Brain microvascular endothelial cell (primary cell): ENCODE data around the gene DDX24.

ENCODE experiments used
- DNase-seq: peaks from one replicate; pipeline ENCODE4 v3.0.0-alpha.2; 2020
- H3K27ac ChIP-seq: fragments of 250-450 bp; sonication (Bioruptor Pico); 2 replicates; pipeline ENCODE4 v1.5.1; 2020; ENCODE audit warnings: mild to moderate bottlenecking, moderate library complexity
- H3K27me3 ChIP-seq: fragments of 250-450 bp; sonication (Bioruptor Pico); replicated peaks from 2 replicates; pipeline ENCODE4 v1.5.1; 2020; ENCODE audit warnings: mild to moderate bottlenecking
- H3K36me3 ChIP-seq: fragments of 250-450 bp; sonication (Bioruptor Pico); replicated peaks from 2 replicates; pipeline ENCODE4 v1.5.1; 2020; ENCODE audit warnings: mild to moderate bottlenecking
- H3K4me3 ChIP-seq: 2 replicates; pipeline ENCODE4 v1.5.1; 2011; ENCODE audit warnings: low read depth, mild to moderate bottlenecking, control low read depth, low read length, moderate library complexity
- in situ Hi-C: cut with HindIII; loops from 2 replicates; pipeline ENCODE4 v1.10.0; 2017; ENCODE audit warnings: low sequenced_read_pairs, low pct_ligation_motif_present
- TF ChIP-seq, protein P1 (sequence below): IDR thresholded peaks from 2 replicates; pipeline ENCODE4 v1.5.1; 2011; ENCODE audit warnings: low read depth, mild to moderate bottlenecking, moderate library complexity, low read length, control low read depth, inconsistent platforms; ENCODE audit errors: missing control alignments

Gene DDX24

DNA sequence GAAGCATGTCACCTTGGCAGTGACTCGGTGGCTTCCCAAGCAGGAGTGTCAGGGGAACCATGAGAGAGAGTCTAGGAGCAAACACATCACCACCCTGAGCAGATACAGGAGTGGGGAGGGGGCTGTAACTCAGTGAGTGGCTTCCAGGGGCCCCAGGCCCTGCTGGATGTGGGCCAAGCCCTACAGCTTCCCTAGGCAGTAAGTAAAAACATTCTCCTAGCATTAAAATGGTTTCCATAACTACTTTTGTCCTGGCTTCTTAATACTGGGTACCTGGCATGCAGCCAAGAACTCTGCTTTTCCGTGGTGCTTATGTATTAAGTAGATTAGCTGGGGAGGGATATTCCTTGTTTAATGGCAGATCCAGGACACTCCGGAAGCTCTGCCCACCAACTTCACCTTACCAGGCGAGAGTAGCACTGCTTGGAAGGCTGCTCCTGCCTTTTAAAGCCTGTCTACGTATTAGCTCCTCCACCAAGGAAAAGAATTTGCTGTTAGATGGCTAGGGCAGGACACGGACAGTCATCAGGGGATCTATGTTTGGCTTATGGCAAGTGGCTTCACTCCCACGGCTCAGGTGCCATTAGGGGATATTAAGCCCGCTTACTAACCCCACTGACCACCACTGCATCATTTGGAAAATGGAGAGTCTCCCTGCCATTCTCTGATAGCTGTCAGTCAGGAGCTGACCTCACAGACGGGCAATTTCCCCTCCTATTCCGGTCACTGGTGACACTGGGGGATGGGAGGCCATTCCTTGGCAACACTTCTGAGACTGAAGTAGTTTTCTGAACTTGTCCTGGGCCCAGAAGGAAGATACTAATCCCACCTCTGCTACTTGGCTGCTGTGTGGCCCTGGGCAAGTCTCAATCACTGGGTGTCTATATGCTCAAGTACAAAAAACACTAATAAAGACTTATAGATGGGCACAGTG lies 32.0 kb downstream of the DDX24 start:
- no peak for DNase-seq
- Histone ChIP-seq H3K36me3 (peaks cover 36% of the 10 kb centered on the region), H3K27me3 (no peaks in the 10 kb centered on the region), H3K4me3 (no peak overlapping the region), H3K27ac (no peak overlapping the region)
- TF ChIP-seq, protein P1, sequence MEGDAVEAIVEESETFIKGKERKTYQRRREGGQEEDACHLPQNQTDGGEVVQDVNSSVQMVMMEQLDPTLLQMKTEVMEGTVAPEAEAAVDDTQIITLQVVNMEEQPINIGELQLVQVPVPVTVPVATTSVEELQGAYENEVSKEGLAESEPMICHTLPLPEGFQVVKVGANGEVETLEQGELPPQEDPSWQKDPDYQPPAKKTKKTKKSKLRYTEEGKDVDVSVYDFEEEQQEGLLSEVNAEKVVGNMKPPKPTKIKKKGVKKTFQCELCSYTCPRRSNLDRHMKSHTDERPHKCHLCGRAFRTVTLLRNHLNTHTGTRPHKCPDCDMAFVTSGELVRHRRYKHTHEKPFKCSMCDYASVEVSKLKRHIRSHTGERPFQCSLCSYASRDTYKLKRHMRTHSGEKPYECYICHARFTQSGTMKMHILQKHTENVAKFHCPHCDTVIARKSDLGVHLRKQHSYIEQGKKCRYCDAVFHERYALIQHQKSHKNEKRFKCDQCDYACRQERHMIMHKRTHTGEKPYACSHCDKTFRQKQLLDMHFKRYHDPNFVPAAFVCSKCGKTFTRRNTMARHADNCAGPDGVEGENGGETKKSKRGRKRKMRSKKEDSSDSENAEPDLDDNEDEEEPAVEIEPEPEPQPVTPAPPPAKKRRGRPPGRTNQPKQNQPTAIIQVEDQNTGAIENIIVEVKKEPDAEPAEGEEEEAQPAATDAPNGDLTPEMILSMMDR = no peak
- in situ Hi-C loops = no loop called here

DNA sequence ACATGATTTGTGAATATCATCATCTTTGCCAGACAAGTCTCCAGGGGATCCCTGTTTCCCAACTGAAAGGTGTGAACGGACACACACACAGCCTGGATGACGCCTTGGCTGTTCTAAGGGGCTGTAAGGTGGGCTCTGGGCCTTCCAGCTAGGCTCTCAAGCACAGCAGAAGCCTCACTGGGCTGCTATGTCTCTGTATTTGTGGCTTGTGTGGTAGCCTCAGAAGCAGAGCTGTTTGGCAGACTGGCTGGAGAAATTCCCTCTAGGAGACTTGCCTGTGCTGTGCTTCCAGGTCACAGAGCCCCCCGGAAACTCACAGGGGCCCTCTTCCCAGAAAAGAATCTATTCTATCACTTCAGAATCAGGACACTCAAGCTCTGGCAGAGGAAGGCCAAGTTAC lies 33.4 kb downstream of the DDX24 start:
- peaks cover 33% of the 10 kb centered on the region for H3K36me3 ChIP-seq
- TF ChIP-seq, protein P1 = no peak
- no peak for DNase-seq

GRCh38 chr14:94046696-94047250 lies 34.2 kb downstream of the DDX24 start:
- Histone ChIP-seq H3K27me3 (no peaks in the 10 kb centered on the region), H3K4me3 (no peak overlapping the region), H3K36me3 (peaks cover 26% of the 10 kb centered on the region), H3K27ac (no peak overlapping the region)
- TF ChIP-seq, protein P1 = no peak
- DNase-seq = no peak
- in situ Hi-C loops = no loop called here

More for the DNA sequence above, 33.4 kb downstream of the DDX24 start:
- Histone ChIP-seq H3K27me3 (no peaks in the 10 kb centered on the region), H3K4me3 (no peak overlapping the region), H3K27ac (no peak overlapping the region)
- in situ Hi-C loops = no loop called here

- H3K4me3 ChIP-seq = no peak overlapping the region
- H3K36me3 ChIP-seq = peaks cover 22% of the 10 kb centered on the region
- no peaks in the 10 kb centered on the region for H3K27me3 ChIP-seq
- TF ChIP-seq, protein P1 = no peak
- in situ Hi-C loops = no loop called here
- H3K27ac ChIP-seq = no peak overlapping the region
- DNase-seq = no peak
These were observed 35.2 kb downstream of the DDX24 start for GRCh38 chr14:94045563-94046345.

DNA sequence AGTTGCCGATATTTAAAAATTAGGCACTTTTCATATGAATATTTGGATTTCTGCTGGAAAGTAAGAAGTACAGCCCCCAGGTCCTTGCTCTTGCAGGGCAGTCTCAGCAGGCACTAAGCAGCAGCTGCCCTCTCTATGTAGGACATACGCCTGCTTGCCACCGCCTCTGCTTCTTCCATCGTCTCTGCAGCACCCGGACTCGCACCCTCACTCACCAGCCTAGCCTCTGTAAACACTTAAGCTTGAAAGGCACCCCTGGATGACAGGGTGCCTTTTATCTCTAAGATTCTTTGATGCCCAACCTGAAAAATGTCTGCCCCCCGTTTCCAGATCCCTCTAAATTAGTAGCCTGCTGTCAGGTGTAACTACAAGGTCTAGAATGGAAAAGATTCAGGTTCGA lies 35.9 kb downstream of the DDX24 start:
- DNase-seq = no peak
- H3K27ac ChIP-seq = no peak overlapping the region
- in situ Hi-C loops = no loop called here
- peaks cover 17% of the 10 kb centered on the region for H3K36me3 ChIP-seq
- H3K4me3 ChIP-seq = no peak overlapping the region
- no peaks in the 10 kb centered on the region for H3K27me3 ChIP-seq
- TF ChIP-seq, protein P1 = no peak
